ENCODE data around the gene FAM20B.

The FAM20B gene

DNA sequence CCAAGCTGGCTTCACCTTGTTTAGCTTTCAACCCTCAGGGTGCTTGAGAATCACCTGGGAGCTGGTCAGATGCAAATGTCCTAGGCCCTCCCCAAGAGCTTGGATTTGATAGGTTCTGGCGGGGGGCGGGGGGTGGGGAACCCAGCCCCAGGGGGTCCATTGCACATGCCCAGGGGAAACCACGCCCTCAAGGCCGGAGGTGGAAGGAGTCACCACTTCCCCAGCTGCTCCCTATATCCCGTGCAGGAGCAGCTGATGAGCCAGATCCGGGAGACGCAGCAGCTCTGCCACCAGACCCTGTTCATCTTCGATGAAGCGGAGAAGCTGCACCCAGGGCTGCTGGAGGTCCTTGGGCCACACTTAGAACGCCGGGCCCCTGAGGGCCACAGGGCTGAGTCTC, 62.0 kb downstream of the FAM20B start:
- Histone ChIP-seq H3K27ac (ENCODE audit: low read length) (peak overlapping the region; percentile 5; the same call in 1 of the 2 replicates), H3K9ac (ENCODE audit: low read length) (no peak overlapping the region), H3K4me1 (ENCODE audit: low read length) (peaks cover 55% of the 10 kb centered on the region), H2AFZ (ENCODE audit: low read length) (no peak overlapping the region), H3K9me3 (replicated peaks; ENCODE audit: insufficient read depth, low read length) (no peaks in the 10 kb centered on the region), H3K4me3 (ENCODE audit: low read length) (no peak overlapping the region), H3K79me2 (ENCODE audit: low read length) (peaks cover 98% of the 10 kb centered on the region), H4K20me1 (ENCODE audit: insufficient read depth, low read length) (0 out of 2 replicates have a peak, but pooled peaks cover 5% of the 10 kb centered on the region), H3K4me2 (ENCODE audit: low read depth, low read length) (no peak overlapping the region), H3K27me3 (replicated peaks; ENCODE audit: insufficient read depth, low read length) (no peaks in the 10 kb centered on the region), H3K36me3 (replicated peaks; ENCODE audit: insufficient read depth, low read length) (peaks cover 54% of the 10 kb centered on the region), H3K9me2 (replicated peaks; ENCODE audit: insufficient read depth, low read length) (no peaks in the 10 kb centered on the region), H3F3A (ENCODE audit: insufficient read depth, low read length) (peaks cover 32% of the 10 kb centered on the region)
- TF ChIP-seq EZH2 (optimal IDR thresholded peaks at IDR 0.05; ENCODE audit: low read depth, low read length) (no peak), EZH2phosphoT487 (IDR thresholded peaks at IDR 0.05; ENCODE audit: low read length) (no peak)
- TF ChIP-seq, protein P1, sequence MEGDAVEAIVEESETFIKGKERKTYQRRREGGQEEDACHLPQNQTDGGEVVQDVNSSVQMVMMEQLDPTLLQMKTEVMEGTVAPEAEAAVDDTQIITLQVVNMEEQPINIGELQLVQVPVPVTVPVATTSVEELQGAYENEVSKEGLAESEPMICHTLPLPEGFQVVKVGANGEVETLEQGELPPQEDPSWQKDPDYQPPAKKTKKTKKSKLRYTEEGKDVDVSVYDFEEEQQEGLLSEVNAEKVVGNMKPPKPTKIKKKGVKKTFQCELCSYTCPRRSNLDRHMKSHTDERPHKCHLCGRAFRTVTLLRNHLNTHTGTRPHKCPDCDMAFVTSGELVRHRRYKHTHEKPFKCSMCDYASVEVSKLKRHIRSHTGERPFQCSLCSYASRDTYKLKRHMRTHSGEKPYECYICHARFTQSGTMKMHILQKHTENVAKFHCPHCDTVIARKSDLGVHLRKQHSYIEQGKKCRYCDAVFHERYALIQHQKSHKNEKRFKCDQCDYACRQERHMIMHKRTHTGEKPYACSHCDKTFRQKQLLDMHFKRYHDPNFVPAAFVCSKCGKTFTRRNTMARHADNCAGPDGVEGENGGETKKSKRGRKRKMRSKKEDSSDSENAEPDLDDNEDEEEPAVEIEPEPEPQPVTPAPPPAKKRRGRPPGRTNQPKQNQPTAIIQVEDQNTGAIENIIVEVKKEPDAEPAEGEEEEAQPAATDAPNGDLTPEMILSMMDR (IDR thresholded peaks at IDR 0.05; ENCODE audit: low read length) = no peak
- no peak for DNase-seq

DNA sequence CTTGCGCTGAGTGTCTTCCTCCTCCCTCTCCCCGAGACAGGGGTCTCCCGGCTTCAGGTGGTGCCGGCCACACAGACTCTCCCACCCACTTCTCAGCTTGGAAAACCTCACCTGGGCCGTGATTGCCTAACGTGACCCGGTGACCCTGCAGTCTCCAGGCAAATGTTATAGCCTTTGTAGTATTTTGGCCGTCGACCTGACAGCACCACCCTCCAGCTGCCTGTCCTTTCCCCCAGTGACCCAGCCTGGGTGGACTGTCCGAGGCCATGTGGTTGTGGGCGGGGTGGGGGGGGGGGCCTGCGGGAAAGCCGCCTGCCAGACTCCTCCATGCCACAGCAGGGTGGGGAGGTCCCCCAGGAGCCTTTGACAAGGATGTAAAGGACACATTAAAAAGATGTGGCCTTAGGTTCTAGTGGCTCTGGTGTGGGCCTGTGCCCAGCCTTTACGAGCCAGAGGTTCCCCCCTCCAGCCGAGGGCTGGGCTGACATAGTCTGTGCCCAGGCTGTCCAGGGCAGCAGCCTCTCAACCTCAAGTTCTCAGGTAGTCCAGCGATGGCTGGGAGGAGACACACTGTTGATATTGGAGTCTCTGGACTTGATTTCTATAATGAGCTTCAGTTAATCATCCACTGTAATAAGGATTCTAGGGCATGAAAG, 64.3 kb downstream of the FAM20B start:
- Histone ChIP-seq H3K4me1 (ENCODE audit: low read length) (peaks cover 42% of the 10 kb centered on the region), H3K36me3 (replicated peaks; ENCODE audit: insufficient read depth, low read length) (peaks cover 65% of the 10 kb centered on the region)

DNA sequence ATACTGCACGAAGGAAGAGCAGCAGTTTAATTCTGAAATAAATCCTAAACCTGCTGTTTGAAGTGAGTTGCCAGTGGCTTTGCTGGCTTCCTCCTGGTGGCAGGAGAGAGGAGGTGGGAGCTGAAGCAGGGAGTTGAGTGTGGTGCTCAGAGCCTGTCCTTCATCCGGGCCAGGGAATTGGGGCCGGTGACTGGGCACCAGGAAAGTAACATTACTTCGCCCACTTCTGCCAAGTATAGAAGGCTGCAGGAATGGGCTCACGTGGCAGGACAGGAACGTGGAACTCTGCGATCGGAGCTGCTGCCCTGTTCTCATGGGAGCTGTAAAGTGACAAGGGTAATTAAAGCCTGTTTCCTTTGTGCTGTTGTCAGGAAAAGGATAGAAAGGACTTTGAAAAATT, 64.8 kb downstream of the FAM20B start:
- TF ChIP-seq EZH2 (optimal IDR thresholded peaks at IDR 0.05; ENCODE audit: low read depth, low read length) = no peak
- TF ChIP-seq, protein P1 (IDR thresholded peaks at IDR 0.05; ENCODE audit: low read length) = no peak
- no peak for TF ChIP-seq EZH2phosphoT487 (IDR thresholded peaks at IDR 0.05; ENCODE audit: low read length)
- no peak overlapping the region for H3K27ac ChIP-seq (ENCODE audit: low read length)
- H3K4me2 ChIP-seq (ENCODE audit: low read depth, low read length) = no peak overlapping the region
- peaks cover 11% of the 10 kb centered on the region; the same call in 1 of the 2 replicates for H4K20me1 ChIP-seq (ENCODE audit: insufficient read depth, low read length)
- no peak overlapping the region for H3K9ac ChIP-seq (ENCODE audit: low read length)
- no peak for DNase-seq
- H3K9me3 ChIP-seq (replicated peaks; ENCODE audit: insufficient read depth, low read length) = no peaks in the 10 kb centered on the region
- peaks cover 96% of the 10 kb centered on the region for H3K79me2 ChIP-seq (ENCODE audit: low read length)
- peaks cover 69% of the 10 kb centered on the region for H3K36me3 ChIP-seq (replicated peaks; ENCODE audit: insufficient read depth, low read length)
- H3K9me2 ChIP-seq (replicated peaks; ENCODE audit: insufficient read depth, low read length) = no peaks in the 10 kb centered on the region
- H3K4me1 ChIP-seq (ENCODE audit: low read length) = peaks cover 39% of the 10 kb centered on the region
- H3K27me3 ChIP-seq (replicated peaks; ENCODE audit: insufficient read depth, low read length) = no peaks in the 10 kb centered on the region
- no peak overlapping the region for H2AFZ ChIP-seq (ENCODE audit: low read length)
- no peak overlapping the region for H3K4me3 ChIP-seq (ENCODE audit: low read length)
- peaks cover 30% of the 10 kb centered on the region for H3F3A ChIP-seq (ENCODE audit: insufficient read depth, low read length)

More for the DNA sequence above, 64.3 kb downstream of the FAM20B start:
- Histone ChIP-seq H3K4me3 (ENCODE audit: low read length) (no peak overlapping the region), H3F3A (ENCODE audit: insufficient read depth, low read length) (peaks cover 26% of the 10 kb centered on the region), H3K4me2 (ENCODE audit: low read depth, low read length) (no peak overlapping the region), H4K20me1 (ENCODE audit: insufficient read depth, low read length) (peaks cover 11% of the 10 kb centered on the region; the same call in 1 of the 2 replicates), H3K79me2 (ENCODE audit: low read length) (peaks cover 98% of the 10 kb centered on the region), H3K27me3 (replicated peaks; ENCODE audit: insufficient read depth, low read length) (no peaks in the 10 kb centered on the region), H2AFZ (ENCODE audit: low read length) (no peak overlapping the region), H3K27ac (ENCODE audit: low read length) (no peak overlapping the region), H3K9me3 (replicated peaks; ENCODE audit: insufficient read depth, low read length) (no peaks in the 10 kb centered on the region), H3K9ac (ENCODE audit: low read length) (no peak overlapping the region), H3K9me2 (replicated peaks; ENCODE audit: insufficient read depth, low read length) (no peaks in the 10 kb centered on the region)
- TF ChIP-seq EZH2phosphoT487 (IDR thresholded peaks at IDR 0.05; ENCODE audit: low read length) (no peak), EZH2 (optimal IDR thresholded peaks at IDR 0.05; ENCODE audit: low read depth, low read length) (no peak)
- TF ChIP-seq, protein P1 (IDR thresholded peaks at IDR 0.05; ENCODE audit: low read length) = no peak
- no peak for DNase-seq
